DND-41 (cell line): Measurements from ENCODE around the gene DAZAP1.

Source experiments
- ATAC-seq: fragments of 200-7000 bp; cut with Tn5 transposase; 3 replicates; pipeline ENCODE4 v1.9.1; 2021; ENCODE audit warnings: low read depth; ENCODE audit not compliant: insufficient read depth
- DNase-seq: peaks from one replicate; pipeline ENCODE4 v3.0.0-alpha.2; 2020
- H2AFZ ChIP-seq: 2 replicates; pipeline ENCODE4 v1.6.0; 2012; ENCODE audit warnings: low read depth, low read length
- H3K27ac ChIP-seq: 2 replicates; pipeline ENCODE4 v1.5.1; 2012; ENCODE audit warnings: low read length, inconsistent platforms
- H3K27me3 ChIP-seq: fragments of 200-600 bp; sonication (generic); 2 replicates; pipeline ENCODE4 v1.6.0; 2012; ENCODE audit warnings: low read length, mild to moderate bottlenecking, inconsistent platforms; ENCODE audit not compliant: insufficient read depth, poor library complexity
- H3K36me3 ChIP-seq: 2 replicates; pipeline ENCODE4 v1.5.1; 2012; ENCODE audit warnings: low read length, inconsistent platforms; ENCODE audit not compliant: insufficient read depth
- H3K4me1 ChIP-seq: 2 replicates; pipeline ENCODE4 v1.5.1; 2012; ENCODE audit warnings: mild to moderate bottlenecking, low read length; ENCODE audit not compliant: insufficient read depth
- H3K4me2 ChIP-seq: 2 replicates; pipeline ENCODE4 v1.6.0; 2012; ENCODE audit warnings: mild to moderate bottlenecking, moderate library complexity, low read length, inconsistent platforms; ENCODE audit not compliant: insufficient read depth
- H3K4me3 ChIP-seq, 2 experiments: fragments of 200-600 bp in 1 of 2; shearing (Covaris generic) in 1 of 2; 2 replicates each; pipeline ENCODE4 v1.5.1; 2012 to 2016; ENCODE audit warnings: inconsistent platforms in 2 of 2, low read length in 2 of 2, mild to moderate bottlenecking in 2 of 2, low read depth in 1 of 2, moderate library complexity in 1 of 2
- H3K79me2 ChIP-seq: 2 replicates; pipeline ENCODE4 v1.6.0; 2012; ENCODE audit warnings: low read length, inconsistent platforms; ENCODE audit not compliant: insufficient read depth
- H3K9ac ChIP-seq: 2 replicates; pipeline ENCODE4 v1.6.0; 2012; ENCODE audit warnings: low read depth, mild to moderate bottlenecking, inconsistent platforms, low read length, moderate library complexity
- H3K9me3 ChIP-seq: 2 replicates; pipeline ENCODE4 v1.5.1; 2012; ENCODE audit warnings: low read length, moderate library complexity, mild to moderate bottlenecking, inconsistent platforms; ENCODE audit not compliant: insufficient read depth, severe bottlenecking
- H4K20me1 ChIP-seq: 2 replicates; pipeline ENCODE4 v1.6.0; 2012; ENCODE audit warnings: low read length; ENCODE audit not compliant: insufficient read depth
- CTCF ChIP-seq: IDR thresholded peaks from 2 replicates; pipeline ENCODE4 v1.5.1; 2012; ENCODE audit warnings: borderline replicate concordance, low read length, moderate library complexity, mild to moderate bottlenecking; ENCODE audit not compliant: poor library complexity, severe bottlenecking; ENCODE audit errors: extremely low read depth
- EZH2 ChIP-seq: IDR thresholded peaks from 3 replicates; pipeline ENCODE4 v1.6.1; 2012; ENCODE audit warnings: borderline replicate concordance, low read depth, mild to moderate bottlenecking, moderate library complexity, low read length, inconsistent platforms; ENCODE audit not compliant: severe bottlenecking

The DAZAP1 gene

GRCh38 chr19:1376415-1376805 lies 31.0 kb upstream of the DAZAP1 start:
- no peak for ATAC-seq
- Histone ChIP-seq H3K4me2 (no peak overlapping the region), H3K4me1 (no peaks in the 10 kb centered on the region), H3K27ac (no peak overlapping the region), H3K9ac (no peak overlapping the region), H3K36me3 (peaks cover 43% of the 10 kb centered on the region), H2AFZ (no peak overlapping the region), H4K20me1 (peaks cover 15% of the 10 kb centered on the region; the same call in 1 of the 2 replicates), H3K4me3 (no peak overlapping the region), H3K79me2 (no peaks in the 10 kb centered on the region), H3K9me3 (no peaks in the 10 kb centered on the region), H3K27me3 (no peaks in the 10 kb centered on the region)
- TF ChIP-seq EZH2, result no peak
- no peak for TF ChIP-seq CTCF
- no peak for DNase-seq

- H3K4me2 ChIP-seq, result no peak overlapping the region
- no peak overlapping the region for H3K4me3 ChIP-seq
- no peaks in the 10 kb centered on the region for H3K79me2 ChIP-seq
- no peaks in the 10 kb centered on the region for H3K9me3 ChIP-seq
- no peak overlapping the region for H2AFZ ChIP-seq
- no peak for TF ChIP-seq CTCF
- no peak for TF ChIP-seq EZH2
- no peaks in the 10 kb centered on the region for H3K27me3 ChIP-seq
- ATAC-seq, result no peak
- DNase-seq, result no peak
- peaks cover 15% of the 10 kb centered on the region; the same call in 1 of the 2 replicates for H4K20me1 ChIP-seq
- peaks cover 37% of the 10 kb centered on the region for H3K36me3 ChIP-seq
- H3K4me1 ChIP-seq, result no peaks in the 10 kb centered on the region
- H3K9ac ChIP-seq, result no peak overlapping the region
- no peak overlapping the region for H3K27ac ChIP-seq
Measured at GRCh38 chr19:1377176-1377964, 30.0 kb upstream of the DAZAP1 start.

- Histone ChIP-seq H3K4me3 (no peak overlapping the region), H3K79me2 (no peaks in the 10 kb centered on the region), H4K20me1 (peaks cover 15% of the 10 kb centered on the region; the same call in 1 of the 2 replicates), H3K9ac (no peak overlapping the region), H3K9me3 (no peaks in the 10 kb centered on the region), H3K4me1 (peaks cover 6% of the 10 kb centered on the region), H3K27me3 (no peaks in the 10 kb centered on the region), H2AFZ (no peak overlapping the region), H3K36me3 (peaks cover 30% of the 10 kb centered on the region), H3K27ac (no peak overlapping the region), H3K4me2 (no peak overlapping the region)
- no peak for DNase-seq
- ATAC-seq, result no peak
- TF ChIP-seq CTCF (peak; percentile 16), EZH2 (no peak)
Measured at GRCh38 chr19:1377965-1378785, 29.2 kb upstream of the DAZAP1 start.
